NK-92 treated with Interleukin-12 subunit alpha and Interleukin-12 subunit beta, amount 100 ng/mL, for 24 hours (cell line): ENCODE results near the gene TGFB1.
"Not testable (repeated sequence)": the region's sequence is repeated elsewhere in the genome, so short reads cannot be mapped to it uniquely, and the experiment has no call there.

Source experiments
- DNase-seq: peaks from one replicate; lab custom pipeline; 2025; lab: John Stamatoyannopoulos, UW

Gene TGFB1

DNA sequence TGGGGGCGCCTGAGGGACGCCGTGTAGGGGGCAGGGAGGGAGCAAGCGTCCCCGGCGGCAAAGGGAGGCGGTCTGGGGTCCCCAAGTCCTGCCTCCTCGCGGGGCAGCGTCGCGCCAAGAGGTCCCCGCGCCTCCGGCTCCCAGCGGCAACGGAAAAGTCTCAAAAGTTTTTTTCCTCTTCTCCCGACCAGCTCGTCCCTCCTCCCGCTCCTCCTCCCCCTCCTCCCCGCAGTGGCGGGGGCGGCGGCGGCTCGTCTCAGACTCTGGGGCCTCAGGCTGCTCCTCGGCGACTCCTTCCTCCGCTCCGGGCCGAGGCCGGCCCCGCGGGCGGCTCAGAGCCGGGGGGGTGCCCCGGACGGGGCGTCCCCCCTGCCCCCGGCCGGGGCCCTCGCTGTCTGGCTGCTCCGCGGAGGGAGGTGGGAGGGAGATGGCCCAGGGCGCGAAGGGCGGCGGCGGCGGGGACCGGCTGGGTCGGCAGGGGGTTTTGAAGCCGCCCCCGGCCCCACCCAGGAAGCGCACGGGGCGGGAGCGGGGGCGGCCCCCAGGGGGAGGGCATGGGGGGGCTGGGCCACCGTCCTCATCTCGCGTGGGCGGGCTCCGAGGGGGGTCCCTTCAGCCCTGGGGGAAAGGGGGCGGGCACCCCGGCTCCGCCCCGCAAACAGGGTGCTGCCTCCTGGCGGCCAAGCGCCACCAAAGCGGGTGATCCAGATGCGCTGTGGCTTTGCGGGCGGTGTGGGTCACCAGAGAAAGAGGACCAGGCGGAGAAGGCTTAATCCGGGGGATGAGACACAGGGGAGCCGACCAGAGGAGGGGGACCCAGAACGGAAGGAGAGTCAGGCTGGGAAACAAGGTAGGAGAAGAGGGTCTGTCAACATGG, at the start of gene TGFB1:
Gene TGFB1 (minus strand): TSS at position 457 of the 877 bp plus-strand sequence. CDS start 878 bp downstream, outside the sequence.
- peak; percentile 89 for DNase-seq

GRCh38 chr19:41402010-41402409, 48.3 kb upstream of the TGFB1 start:
- DNase-seq = no peak

- DNase-seq = no peak
Observed at GRCh38 chr19:41401483-41401882, 47.8 kb upstream of the TGFB1 start.

DNA sequence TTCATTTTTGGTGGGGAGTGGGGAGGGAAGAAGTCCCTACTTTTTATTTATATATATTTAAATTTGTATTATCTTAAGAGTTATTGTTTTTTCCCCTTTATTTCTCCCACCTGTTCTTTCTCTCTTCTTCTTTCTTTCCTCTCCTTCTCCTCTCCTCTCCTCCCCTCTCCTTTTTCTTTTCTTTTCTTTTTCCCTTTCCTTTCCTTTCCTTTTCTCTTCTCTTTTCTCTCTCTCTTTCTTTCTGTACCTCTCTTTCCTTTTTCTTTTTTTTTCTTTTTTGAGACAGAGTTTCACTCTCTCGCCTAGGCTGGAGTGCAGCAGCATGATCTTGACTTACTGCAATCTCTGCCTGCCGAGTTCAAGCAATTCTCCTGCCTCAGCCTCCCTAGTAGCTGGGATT, 45.8 kb upstream of the TGFB1 start:
- no peak for DNase-seq

DNA sequence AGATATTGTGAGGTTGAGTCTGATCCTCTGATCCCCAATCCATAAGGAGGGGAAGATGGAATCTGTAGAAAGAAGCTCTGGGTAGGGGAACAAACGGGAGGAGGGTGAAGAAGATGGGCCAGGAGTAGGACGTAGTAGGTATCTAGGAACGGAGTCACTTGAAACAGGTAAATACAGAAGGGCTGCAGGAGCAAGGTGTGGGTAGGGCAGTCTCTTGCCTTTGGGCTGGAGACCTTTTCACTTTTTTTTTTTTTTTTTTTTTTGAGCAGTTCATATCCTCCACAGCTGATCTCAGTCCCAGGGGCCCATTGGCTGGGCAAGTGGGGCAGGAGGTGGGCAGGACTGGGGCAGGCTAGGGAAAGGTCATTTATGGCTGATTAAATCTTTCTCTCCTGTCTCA, 45.4 kb upstream of the TGFB1 start:
- DNase-seq = no peak

DNA sequence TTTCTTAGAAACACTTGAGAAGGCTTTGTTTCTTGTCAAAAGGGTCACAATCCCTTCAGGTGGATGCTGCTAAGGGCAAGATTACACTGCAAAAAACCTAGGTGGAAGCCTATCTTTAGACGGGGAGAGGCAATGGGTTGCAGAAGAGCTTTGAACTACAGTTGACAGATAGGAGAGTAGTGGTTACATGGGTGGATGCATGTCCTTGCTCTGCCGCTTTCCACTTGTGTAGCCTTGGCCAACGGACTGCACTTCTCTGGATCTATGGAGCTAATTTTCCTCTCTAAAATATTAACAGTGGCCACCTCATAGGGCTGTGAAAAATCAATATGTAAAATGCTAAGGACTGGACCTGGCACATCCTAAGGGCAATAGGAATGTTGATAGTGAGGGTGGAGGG, 44.9 kb upstream of the TGFB1 start:
- no peak for DNase-seq

DNA sequence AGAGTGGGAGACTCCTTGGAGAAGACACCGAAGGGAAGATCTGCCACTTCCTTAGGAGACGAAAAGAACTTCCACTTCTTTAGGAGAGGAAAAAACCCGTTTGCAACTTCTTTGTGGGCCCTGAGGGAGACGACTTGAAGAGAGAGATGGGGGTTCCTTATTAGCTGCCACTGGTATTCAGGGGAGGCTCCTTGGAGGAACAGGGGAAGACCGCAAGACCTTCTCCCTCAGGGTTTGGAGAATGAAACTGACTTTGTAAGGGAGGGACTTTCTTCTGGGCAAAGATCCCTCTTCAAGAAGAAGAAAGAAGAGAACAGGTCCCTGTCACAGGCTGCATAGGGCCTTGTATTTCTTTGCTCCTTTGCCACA, 44.3 kb upstream of the TGFB1 start:
- no peak for DNase-seq

DNA sequence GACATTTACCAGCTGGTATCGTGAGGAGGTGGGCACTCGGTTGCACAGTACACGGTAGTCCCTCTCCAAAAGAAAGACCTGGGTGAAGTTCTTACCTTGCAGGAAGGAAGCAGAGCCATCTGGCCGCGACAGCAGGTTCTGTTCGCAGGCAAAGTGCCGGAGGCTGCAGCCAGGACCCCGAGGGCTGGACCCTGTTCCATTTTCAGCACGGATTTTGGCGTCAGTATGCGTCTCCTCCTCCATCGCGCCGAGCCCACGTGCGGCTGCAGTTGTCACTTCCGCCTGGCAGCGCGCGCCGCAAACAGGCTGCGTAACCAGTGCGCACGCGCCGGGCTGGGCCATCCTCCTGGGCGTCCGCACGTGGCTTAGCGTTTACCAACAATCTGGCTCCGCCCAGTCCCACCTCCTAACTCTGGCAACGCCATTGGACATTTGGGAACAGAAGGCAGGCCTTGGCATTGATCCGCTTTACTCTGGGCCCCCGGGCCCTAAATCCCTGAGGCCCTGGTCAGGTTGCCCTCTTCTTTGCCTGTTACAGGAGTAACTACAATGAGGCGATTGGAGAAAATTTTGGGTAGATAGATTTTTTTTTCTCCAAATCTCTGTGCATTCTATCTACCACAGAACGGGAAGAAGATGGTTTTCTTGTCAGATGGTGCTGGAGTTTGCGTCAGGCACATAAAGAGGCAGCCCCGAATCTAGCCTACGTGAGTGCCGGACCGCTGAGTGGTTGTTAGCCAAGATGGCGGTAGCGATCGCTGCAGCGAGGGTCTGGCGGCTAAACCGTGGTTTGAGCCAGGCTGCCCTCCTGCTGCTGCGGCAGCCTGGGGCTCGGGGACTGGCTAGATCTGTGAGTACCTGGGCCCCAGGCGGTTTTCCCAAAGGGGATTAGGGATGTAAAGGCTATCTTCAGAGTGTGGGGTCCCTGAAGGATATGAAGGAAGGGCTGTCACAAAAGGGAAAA, 43.6 kb upstream of the TGFB1 start, which contains the start of the genes BCKDHA and EXOSC5:
Gene BCKDHA (plus strand): TSS at position 733 of the 964 bp plus-strand sequence. CDS start 10 bp downstream, at position 743.
Gene EXOSC5 (minus strand): TSS at position 274 of the 964 bp plus-strand sequence. CDS start 31 bp downstream, at position 243.
- peak; percentile 98 for DNase-seq

GRCh38 chr19:41395355-41395754, 41.6 kb upstream of the TGFB1 start:
- no peak for DNase-seq

- no peak for DNase-seq
Observed at GRCh38 chr19:41392775-41393174, 39.1 kb upstream of the TGFB1 start.

GRCh38 chr19:41391618-41392017, 37.9 kb upstream of the TGFB1 start:
- DNase-seq = no peak

DNA sequence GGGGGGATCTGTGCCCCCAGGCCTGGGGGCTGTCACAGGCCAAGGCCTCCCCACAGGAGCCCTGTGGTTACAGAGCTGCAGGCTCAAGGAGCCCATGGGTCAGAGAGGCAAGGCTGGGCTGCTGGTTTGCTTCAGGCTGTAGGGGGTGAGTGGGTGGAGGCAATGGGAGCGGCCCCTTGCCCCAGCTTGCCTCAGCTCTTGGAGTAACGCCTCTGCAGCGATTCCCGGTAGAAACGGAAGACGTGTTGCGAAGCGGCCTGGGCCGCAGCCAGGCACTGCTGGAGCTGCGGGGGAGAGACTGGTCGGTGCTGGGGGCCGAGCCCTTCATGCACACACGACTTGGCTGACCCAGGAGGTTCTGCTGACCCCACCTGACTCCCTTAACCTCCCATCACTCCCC, 32.7 kb upstream of the TGFB1 start:
- no peak for DNase-seq

- no peak for DNase-seq
Observed at GRCh38 chr19:41384351-41384750, 30.6 kb upstream of the TGFB1 start.

GRCh38 chr19:41381536-41381935, 27.8 kb upstream of the TGFB1 start:
- DNase-seq = not testable (repeated sequence)

DNA sequence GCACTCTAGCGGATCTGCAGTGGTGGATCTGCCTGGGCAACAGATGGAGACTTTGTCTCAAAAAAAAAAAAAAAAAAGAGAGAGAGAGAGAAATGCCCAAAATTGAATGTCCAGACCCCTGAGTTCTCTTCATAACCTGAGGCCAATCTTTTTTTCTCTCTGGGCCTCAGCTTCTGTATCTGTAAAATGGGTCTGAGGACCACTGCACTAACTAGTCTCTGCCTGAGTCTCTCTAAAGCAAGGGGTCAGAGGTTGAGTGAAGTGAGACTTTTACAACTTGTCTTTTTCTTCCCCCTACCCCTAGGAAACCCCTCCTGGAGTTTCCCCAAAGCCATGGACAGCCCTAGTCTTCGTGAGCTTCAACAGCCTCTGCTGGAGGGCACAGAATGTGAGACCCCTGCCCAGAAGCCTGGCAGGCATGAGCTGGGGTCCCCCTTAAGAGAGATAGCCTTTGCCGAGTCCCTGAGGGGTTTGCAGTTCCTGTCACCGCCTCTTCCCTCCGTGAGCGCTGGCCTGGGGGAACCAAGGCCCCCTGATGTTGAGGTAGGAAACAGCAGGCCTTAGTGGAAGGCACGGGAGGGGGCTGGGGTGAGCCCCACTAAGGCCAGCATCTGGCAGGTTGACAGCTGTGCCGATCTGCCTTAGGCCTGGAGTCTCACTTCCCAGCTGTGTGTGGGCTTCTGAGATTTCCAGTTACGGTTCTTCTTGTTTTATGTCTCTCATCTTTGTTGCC, 24.4 kb upstream of the TGFB1 start:
- DNase-seq = no peak

DNA sequence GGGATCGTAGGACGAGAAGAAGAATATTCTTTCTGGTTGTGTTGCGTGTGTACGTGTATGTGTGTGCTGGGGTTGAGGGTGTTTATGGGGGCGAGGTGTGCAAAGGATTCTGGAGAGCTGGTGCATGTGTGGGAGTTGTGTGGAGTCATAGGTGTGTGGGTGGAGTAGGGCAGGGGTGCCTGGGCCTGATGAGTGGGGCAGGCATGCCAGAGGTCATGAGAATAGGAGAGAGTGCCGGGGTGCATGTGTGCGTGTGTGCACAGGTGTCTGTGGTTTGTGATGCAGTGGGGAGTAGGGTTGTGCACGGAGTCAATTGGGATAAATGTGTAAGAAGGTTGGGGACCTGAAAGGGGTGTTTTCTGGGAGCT, 23.3 kb upstream of the TGFB1 start:
- DNase-seq = no peak

DNA sequence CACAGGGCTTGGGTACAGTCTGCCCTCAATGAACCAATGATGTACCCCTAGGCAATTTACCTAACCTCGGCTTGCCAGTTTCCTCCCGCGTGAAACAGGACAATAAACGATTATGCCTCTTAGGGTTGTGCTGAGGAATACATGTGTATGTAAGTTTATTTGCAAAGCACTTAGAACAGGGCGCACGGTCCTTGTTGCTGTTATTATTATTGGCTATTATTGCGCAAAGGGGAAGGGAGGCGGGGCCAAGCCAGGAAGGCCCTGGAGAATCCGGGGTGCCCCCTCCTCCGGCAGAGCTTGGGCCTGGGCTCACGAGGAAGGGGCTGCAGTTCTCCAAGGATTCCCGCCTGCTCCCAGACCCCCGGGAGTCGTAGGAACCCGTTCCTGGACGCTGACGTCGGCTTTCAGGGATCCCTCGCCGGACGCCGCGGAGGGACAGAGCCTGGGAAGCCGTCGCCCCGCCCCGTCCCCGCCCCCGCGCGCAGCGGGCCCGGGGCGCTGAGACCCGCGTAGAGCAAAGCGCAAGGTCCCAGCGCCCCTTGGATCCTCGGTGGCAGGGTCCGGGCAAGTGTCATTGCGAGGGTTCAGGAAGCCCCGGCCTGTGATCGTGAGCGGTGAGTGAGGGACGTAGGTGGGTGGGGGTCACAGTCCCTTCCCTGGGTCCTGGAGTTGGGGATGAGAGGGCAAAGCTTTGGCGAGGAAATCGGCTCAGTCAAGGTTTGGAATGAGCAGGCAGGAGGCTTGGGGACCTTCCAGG, 22.7 kb upstream of the TGFB1 start, which contains the start of gene TMEM91:
Gene TMEM91 (plus strand): TSS at position 293 of the 757 bp plus-strand sequence. CDS start 1,777 bp downstream, outside the sequence.
- DNase-seq = no peak

DNA sequence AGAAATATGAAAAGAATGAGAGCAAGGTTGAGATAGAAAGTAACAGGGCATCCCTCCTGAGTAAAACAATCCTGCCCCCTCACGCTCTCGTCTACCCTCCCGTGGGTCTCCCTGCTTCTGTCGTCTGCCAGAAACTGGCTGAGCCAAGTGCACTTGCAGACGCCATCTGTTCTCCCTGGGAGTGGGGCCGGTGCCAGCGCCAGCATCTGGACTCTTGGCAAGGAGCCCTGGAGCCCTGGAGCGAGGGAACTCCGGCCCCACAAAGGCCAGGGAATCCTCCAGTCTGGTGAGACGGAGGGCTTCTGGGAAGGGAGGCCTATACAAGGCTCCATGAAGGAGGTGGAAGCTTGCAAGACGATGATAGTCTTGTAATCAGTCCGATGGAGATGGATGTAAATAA, 20.3 kb upstream of the TGFB1 start:
- no peak for DNase-seq

GRCh38 chr19:41372501-41372900, 18.8 kb upstream of the TGFB1 start:
- no peak for DNase-seq

DNA sequence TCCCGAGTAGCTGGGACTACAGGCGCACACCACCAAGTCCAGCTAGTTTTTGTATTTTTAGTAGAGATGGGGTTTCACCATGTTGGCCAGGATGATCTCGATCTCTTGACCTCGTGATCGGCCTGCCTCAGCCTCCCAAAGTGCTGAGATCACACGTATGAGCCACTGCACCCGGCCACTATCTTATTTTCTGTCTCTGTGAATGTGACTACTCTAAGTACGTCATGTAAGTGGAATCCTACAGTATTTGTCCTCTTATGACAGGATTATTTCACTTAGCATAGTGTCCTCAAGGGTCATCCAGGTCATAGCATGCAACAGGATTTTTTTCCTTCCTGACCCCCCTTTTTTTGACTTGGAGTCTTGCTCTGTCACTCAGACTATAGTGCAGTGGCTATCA, 17.8 kb upstream of the TGFB1 start:
- no peak for DNase-seq

- DNase-seq = not testable (repeated sequence)
Observed at GRCh38 chr19:41371119-41371518, 17.4 kb upstream of the TGFB1 start.
